GM12801 (cell line): ENCODE measurements around the gene SLC24A2.

Experiments
- TF ChIP-seq, protein P1 (sequence below): IDR thresholded peaks from one replicate; pipeline ENCODE4 v1.5.1; 2011; ENCODE audit warnings: control low read depth; ENCODE audit not compliant: insufficient read length; ENCODE audit errors: extremely low read depth

SLC24A2 gene

DNA sequence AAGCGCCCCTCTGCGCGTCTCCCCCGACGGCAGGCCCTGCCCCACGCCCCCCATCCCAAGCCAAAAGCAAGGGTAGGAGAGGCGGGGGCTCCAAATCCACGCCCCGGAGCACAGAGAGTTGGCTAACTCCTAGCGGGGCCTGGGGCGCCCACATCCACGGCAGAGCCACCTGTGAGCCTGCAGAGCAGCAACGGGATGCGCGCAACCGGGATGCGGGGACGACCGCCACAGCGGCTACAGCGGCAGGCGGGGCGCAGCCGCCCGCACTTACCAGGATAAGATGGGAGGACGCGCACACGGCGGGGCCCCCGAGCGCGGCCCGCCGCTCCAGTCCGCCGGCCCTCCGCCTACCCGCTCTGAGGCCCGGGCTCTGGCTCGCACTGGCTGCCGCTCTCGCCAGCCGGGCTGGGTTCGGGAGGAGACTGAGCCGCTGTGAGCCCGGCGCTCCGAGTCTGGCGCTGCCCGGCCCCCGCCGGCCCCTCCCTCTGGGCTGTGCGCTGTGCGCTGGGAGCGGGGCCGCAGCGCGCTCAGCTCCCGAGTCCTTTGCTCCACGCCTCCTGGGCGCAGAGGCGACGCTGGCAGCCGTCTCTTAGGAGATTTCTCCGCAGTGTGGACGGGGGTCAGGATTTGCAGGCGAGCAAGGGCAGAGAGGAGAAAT lies at the start of gene SLC24A2:
TSS of gene SLC24A2 (minus strand) at position 424 of the 658 bp plus-strand sequence.
- TF ChIP-seq, protein P1, sequence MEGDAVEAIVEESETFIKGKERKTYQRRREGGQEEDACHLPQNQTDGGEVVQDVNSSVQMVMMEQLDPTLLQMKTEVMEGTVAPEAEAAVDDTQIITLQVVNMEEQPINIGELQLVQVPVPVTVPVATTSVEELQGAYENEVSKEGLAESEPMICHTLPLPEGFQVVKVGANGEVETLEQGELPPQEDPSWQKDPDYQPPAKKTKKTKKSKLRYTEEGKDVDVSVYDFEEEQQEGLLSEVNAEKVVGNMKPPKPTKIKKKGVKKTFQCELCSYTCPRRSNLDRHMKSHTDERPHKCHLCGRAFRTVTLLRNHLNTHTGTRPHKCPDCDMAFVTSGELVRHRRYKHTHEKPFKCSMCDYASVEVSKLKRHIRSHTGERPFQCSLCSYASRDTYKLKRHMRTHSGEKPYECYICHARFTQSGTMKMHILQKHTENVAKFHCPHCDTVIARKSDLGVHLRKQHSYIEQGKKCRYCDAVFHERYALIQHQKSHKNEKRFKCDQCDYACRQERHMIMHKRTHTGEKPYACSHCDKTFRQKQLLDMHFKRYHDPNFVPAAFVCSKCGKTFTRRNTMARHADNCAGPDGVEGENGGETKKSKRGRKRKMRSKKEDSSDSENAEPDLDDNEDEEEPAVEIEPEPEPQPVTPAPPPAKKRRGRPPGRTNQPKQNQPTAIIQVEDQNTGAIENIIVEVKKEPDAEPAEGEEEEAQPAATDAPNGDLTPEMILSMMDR = no peak

DNA sequence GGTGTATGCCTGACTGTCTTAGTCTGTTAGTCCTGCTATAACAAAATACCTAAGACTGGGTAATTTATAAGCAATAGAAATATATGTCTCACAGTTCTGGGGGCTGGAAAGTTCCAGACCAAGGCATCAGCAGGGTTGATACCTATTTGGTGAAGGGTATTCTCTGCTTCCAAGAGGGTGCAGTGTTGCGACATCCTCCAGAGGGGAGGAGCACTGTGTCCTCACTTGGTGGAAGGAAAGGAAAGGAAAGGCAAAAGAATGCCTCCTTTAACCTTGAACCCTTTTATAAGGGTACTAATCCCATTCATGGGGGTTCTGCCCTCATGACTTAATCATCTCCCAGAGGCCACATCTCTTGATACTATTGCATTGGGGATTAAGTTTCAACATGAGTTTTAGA lies 42.0 kb upstream of the SLC24A2 start:
- TF ChIP-seq, protein P1 = no peak

DNA sequence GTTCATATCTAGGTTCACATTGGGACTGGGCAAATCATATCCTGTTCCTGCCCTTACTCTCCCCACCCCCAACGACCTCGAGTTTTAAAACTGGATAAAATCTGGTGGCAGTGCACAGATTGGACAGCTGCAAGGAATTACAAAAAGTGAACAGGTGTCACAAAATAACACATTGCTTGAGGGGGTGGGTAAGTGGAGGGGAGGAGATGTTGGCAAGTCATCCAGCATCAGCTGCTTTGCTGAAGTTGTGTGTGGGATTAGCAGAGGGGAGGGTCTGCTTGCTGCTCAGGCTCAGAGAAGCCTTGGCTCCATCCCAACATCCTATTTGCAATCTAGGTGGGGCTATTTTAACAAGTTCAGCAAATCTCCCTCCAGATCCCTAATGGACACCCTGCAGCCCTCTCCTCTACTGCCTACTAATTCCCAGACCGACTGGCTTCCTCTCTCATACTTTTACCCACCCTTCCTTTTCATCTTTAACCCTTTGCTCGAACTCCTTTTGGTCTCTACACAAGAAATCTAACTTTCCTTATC lies 39.8 kb upstream of the SLC24A2 start:
- TF ChIP-seq, protein P1 = no peak

DNA sequence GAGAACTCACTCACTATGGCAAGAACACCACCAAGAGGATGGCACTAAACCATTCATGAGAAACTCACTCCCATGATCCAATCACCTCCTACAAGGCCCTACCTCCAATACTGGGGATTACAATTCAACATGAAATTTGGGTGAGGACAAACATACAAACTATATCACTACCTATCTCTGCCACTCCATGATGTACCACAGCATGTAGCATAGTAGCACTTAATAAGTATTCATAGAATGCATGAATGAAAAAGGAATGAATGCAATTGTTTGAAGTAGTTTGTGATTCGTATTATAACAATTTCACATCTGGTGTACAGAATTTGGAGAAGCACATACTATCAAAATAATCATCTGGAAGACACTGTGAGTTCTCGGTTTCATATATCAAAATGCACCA lies 27.9 kb upstream of the SLC24A2 start:
- TF ChIP-seq, protein P1 = no peak

DNA sequence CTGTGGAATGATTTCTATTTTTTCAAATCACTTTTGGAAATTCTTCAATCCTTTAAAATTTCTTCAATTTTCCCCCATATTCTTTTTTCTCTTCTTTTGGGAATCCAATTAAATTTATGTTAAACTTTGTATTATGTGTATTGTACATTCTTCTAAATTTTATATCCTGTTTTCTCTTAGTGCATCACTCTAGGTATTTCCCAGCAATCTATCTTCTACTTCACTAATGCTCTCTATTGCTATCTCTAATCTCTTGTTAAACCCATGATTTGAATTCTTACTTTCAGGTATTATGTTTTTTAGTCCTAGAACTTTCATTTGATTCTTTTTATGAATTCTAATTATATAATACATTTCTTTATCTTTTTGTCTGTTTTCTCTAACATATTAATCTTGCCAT lies 23.4 kb upstream of the SLC24A2 start:
- TF ChIP-seq, protein P1 = no peak

DNA sequence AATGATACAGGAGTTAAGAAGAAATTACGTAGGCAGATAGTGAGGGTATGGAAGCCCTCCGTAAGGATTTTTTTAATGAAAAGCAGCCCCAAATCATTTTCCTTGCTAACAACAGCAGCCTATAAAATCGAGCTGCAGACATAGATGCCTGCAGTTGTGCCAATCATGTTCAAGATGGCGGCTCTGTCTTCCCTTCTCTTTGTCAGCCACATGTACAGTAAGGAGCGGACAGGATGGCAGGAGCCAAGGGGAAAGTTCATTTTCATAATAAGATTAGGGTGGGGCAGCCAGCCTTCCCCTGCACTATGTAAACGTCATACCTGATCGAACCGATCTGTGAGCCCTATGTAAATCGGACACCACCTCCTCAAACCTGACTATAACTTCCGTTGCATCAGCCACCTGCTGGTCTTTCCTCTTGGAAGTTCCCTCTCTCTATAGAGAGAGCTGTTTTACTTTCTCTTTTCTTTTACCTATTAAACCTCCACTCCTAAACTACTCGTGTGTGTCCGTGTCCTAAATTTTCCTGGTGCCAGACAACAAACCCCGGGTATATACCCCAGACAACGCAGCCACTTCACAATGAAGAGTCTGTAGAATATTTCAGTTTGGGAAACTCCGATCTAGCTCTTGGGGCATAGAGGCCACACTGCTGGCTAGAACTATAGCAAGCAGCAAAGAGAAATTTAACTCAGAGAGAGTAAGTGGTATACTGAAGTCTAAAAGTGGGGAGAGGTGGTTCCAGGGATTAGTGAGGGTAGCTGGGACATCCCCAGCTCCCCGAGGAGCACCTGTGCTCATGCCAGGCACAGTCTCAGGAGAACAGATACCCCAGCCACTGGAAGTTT lies 20.8 kb upstream of the SLC24A2 start:
- TF ChIP-seq, protein P1 = no peak

DNA sequence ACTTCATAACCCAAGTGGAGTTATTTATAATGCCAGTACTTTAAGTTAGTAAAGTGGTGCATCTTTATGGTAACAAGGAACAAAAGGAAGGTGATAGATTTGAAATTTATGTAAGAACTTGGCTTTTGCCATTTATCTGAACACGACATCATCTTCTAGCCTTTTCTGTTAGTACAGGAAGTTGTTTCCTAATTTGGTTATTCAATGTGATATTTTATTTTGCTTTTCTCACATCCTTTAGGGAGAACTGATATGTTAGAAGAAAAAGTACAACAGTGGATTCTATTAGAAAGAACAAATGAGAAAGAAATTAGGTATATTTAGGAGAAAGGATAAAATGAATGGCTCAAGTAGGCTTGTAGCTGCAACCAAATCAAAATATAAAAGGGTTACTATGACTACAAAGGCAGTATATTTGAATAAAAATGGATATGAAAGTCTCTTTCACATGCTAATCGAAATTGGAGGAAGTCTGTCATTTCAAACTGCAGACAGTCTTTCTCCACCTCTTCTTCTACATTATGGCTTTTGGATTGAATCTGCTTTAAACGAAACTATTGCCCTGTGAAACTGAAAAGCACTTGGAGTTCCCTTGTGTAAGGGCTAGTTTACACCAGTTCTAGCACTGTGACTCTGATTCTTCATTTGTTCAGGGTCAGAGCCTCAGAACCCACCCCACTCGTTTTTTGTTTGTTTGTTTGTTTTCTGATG lies 18.5 kb upstream of the SLC24A2 start:
- TF ChIP-seq, protein P1 = no peak
